A549 (cell line): ENCODE measurements around the gene TPP2.

Source experiments
- CBX2 ChIP-seq: fragments of 200-600 bp; sonication (generic); IDR thresholded peaks from 2 replicates; pipeline ENCODE4 v1.6.1; 2016; ENCODE audit warnings: low read depth, mild to moderate bottlenecking, borderline replicate concordance
- CEBPB ChIP-seq, 2 experiments: fragments of >200 bp in 1 of 2; sonication (Bioruptor Twin) in 1 of 2; formaldehyde crosslinking in 1 of 2; IDR thresholded peaks; 2 replicates each; pipeline ENCODE4 v1.6.1; 2012 to 2016
- CTCF ChIP-seq: fragments of >200 bp; sonication (Bioruptor Twin); formaldehyde crosslinking; IDR thresholded peaks from 3 replicates; pipeline ENCODE4 v1.5.1; 2016
- E2F6 ChIP-seq: IDR thresholded peaks from 2 replicates; pipeline ENCODE4 v1.6.1; 2012; ENCODE audit warnings: low read depth, borderline replicate concordance
- EP300 ChIP-seq, 2 experiments: fragments of >200 bp; sonication (Bioruptor Twin); formaldehyde crosslinking; IDR thresholded peaks; 2 replicates in 1 of 2; 3 replicates in 1 of 2; pipeline ENCODE4 v1.6.1; 2016 to 2017
- KDM1A ChIP-seq: fragments of 200-600 bp; sonication (generic); IDR thresholded peaks from 2 replicates; pipeline ENCODE4 v1.6.1; 2016; ENCODE audit warnings: low read depth, mild to moderate bottlenecking
- MAX ChIP-seq: IDR thresholded peaks from 2 replicates; pipeline ENCODE4 v1.6.1; 2012
- MYC ChIP-seq: IDR thresholded peaks from 2 replicates; pipeline ENCODE4 v1.6.1; 2012; ENCODE audit warnings: mild to moderate bottlenecking, inconsistent platforms, low read length, improper control_type of control experiment, borderline replicate concordance
- POLR2A ChIP-seq: IDR thresholded peaks from 2 replicates; pipeline ENCODE4 v1.6.1; 2012; ENCODE audit warnings: mild to moderate bottlenecking, low read length
- RAD21 ChIP-seq, 2 experiments: fragments of >200 bp in 1 of 2; sonication (Bioruptor Twin) in 1 of 2; formaldehyde crosslinking in 1 of 2; IDR thresholded peaks in 1 of 2; conservative IDR thresholded peaks in 1 of 2; 2 replicates in 1 of 2; 3 replicates in 1 of 2; pipeline ENCODE4 v1.6.1; 2012 to 2018; ENCODE audit warnings: inconsistent platforms in 1 of 2
- RFX5 ChIP-seq: fragments of 450-650 bp; IDR thresholded peaks from 2 replicates; pipeline ENCODE4 v1.7.1; 2014; ENCODE audit warnings: antibody characterized with exemption, mild to moderate bottlenecking, moderate library complexity
- USF2 ChIP-seq: fragments of 450-650 bp; IDR thresholded peaks from 2 replicates; pipeline ENCODE4 v1.6.1; 2014; ENCODE audit warnings: antibody characterized with exemption

- no peak for TF ChIP-seq MAX
- TF ChIP-seq CTCF: no peak
- TF ChIP-seq EP300 (IDR thresholded peaks at IDR 0.05): no peak
- no peak for TF ChIP-seq POLR2A
- TF ChIP-seq RAD21 (conservative IDR thresholded peaks at IDR 0.05 in 1 of 2, IDR thresholded peaks at IDR 0.05 in 1 of 2): no peak
- no peak for TF ChIP-seq E2F6
- no peak for TF ChIP-seq CEBPB (IDR thresholded peaks at IDR 0.05)
- TF ChIP-seq RFX5: no peak
- no peak for TF ChIP-seq MYC
- no peak for TF ChIP-seq CBX2
- no peak for TF ChIP-seq USF2
- no peak for TF ChIP-seq KDM1A
Measured at GRCh38 chr13:102694937-102695336, 98.2 kb downstream of the TPP2 start, which contains the start of gene METTL21C.
